CD4-positive, alpha-beta T cell (primary cell): ENCODE data around the gene SPTLC2. TPM values are rescaled to one million over a fixed set of nuclear protein-coding genes. Genes with fewer than 3 reads are reported as not detected.
"Not testable (repeated sequence)": the region's sequence is repeated elsewhere in the genome, so short reads cannot be mapped to it uniquely, and the experiment has no call there.

Experiments used
- ATAC-seq: fragments of 200-7000 bp; cut with Tn5 transposase; one replicate; pipeline ENCODE4 v1.10.0; 2022; ENCODE audit warnings: mild to moderate bottlenecking; ENCODE audit not compliant: poor library complexity
- CTCF ChIA-PET: fragments of 350-600 bp; sonication (Branson Sonifier 250); formaldehyde crosslinking; loops from one replicate; lab custom pipeline; 2021; ENCODE audit warnings: antibody characterized with exemption, inconsistent platforms; lab: Charles Lee
- POLR2A ChIA-PET: fragments of 350-600 bp; sonication (Branson Sonifier 250); formaldehyde crosslinking; loops from one replicate; lab custom pipeline; 2021; ENCODE audit warnings: antibody characterized with exemption, inconsistent platforms; lab: Charles Lee
- DNase-seq, 14 experiments: peaks; one replicate each; pipeline ENCODE4 v3.0.0-alpha.2; 2013 to 2020; ENCODE audit warnings: mixed read lengths in 2 of 14
- H3K27ac ChIP-seq, 2 donors: one replicate each; pipeline versions ENCODE4 v1.5.1 to v1.7.0; 2013; ENCODE audit warnings: low read length in 2 of 2, low read depth in 1 of 2, mild to moderate bottlenecking in 1 of 2
- H3K27me3 ChIP-seq, 2 experiments: 1 replicate in 1 of 2; 2 replicates in 1 of 2; pipeline versions ENCODE4 v1.6.1 to v1.7.0; 2013; ENCODE audit warnings: low read length in 2 of 2, control low read depth in 1 of 2, mild to moderate bottlenecking in 1 of 2, moderate library complexity in 1 of 2; ENCODE audit not compliant: insufficient read depth in 2 of 2, control insufficient read depth in 1 of 2
- H3K36me3 ChIP-seq: one replicate; pipeline ENCODE4 v1.6.1; 2013; ENCODE audit warnings: low read length, control low read depth; ENCODE audit not compliant: insufficient read depth
- H3K4me1 ChIP-seq: one replicate; pipeline ENCODE4 v1.6.1; 2013; ENCODE audit warnings: low read length, control low read depth; ENCODE audit not compliant: insufficient read depth
- H3K4me3 ChIP-seq: one replicate; pipeline ENCODE4 v1.5.1; 2013; ENCODE audit warnings: mild to moderate bottlenecking, low read length, moderate library complexity
- H3K9me3 ChIP-seq, 2 experiments: 1 replicate in 1 of 2; 2 replicates in 1 of 2; pipeline versions ENCODE4 v1.6.1 to v1.7.0; 2013; ENCODE audit warnings: low read length in 2 of 2, mild to moderate bottlenecking in 2 of 2, control low read depth in 1 of 2, moderate library complexity in 1 of 2; ENCODE audit not compliant: control insufficient read depth in 1 of 2, insufficient read depth in 1 of 2
- H3K27ac Mint-ChIP-seq: one replicate; pipeline ENCODE4 v1.8.0; 2020; ENCODE audit warnings: mixed read lengths
- H3K27me3 Mint-ChIP-seq: one replicate; pipeline ENCODE4 v1.8.0; 2021; ENCODE audit warnings: mixed read lengths
- H3K36me3 Mint-ChIP-seq: one replicate; pipeline ENCODE4 v1.8.0; 2021; ENCODE audit warnings: low read depth, mixed read lengths
- H3K4me1 Mint-ChIP-seq: one replicate; pipeline ENCODE4 v1.8.0; 2021; ENCODE audit warnings: low read depth, mixed read lengths
- H3K4me3 Mint-ChIP-seq: one replicate; pipeline ENCODE4 v1.8.0; 2020; ENCODE audit warnings: mild to moderate bottlenecking, mixed read lengths
- H3K9me3 Mint-ChIP-seq: one replicate; pipeline ENCODE4 v1.8.0; 2020; ENCODE audit warnings: mixed read lengths
- intact Hi-C, 2 experiments: fragments of 100-400 bp; cut with DNase I in 1 of 2; cut with micrococcal nuclease in 1 of 2; formaldehyde crosslinking; loops; one replicate each; pipeline versions ENCODE4 v1.15.1 to v1.9.0; 2023 to 2025; cut with DNase I, micrococcal nuclease
- total RNA-seq, 174 experiments: library from RNA in 2 of 174; stranded (reverse) in 2 of 174; gene quantifications; one replicate each; pipeline ENCODE4 v1.2.3 and lab custom pipeline; 2021 to 2026
- TF ChIP-seq, protein P1 (sequence below): fragments of 200-600 bp; IDR thresholded peaks from one replicate; pipeline ENCODE4 v1.8.0; 2022; ENCODE audit warnings: antibody characterized with exemption, mild to moderate bottlenecking

Gene SPTLC2
- total RNA-seq, 2 experiments from 2014 or later, result 13.0 to 14.5 TPM

DNA sequence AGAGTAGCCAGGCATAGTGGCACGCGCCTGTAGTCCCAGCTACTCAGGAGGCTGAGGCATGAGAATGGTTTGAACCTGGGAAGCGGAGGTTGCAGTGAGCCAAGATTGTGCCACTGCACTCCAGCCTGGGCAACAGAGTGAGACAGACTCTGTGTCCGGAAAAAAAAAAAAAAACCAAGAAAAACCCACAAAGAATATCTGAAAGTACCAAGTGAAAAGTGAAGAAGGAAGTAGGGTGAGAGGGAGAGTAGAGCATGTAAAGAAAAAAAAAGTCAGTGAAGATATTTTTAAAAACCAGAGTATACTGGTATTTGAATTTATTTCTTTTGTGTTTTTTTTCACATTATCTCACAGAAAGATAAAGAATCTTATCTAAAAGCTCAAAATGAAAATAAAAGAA is 74.5 kb downstream of the SPTLC2 start:
- Mint-ChIP-seq H3K36me3 (peaks cover 47% of the 10 kb centered on the region), H3K4me1 (peaks cover 6% of the 10 kb centered on the region), H3K27me3 (no peaks in the 10 kb centered on the region), H3K4me3 (no peak overlapping the region), H3K27ac (no peak overlapping the region), H3K9me3 (no peaks in the 10 kb centered on the region)
- no peaks in the 10 kb centered on the region for H3K4me1 ChIP-seq
- no peaks in the 10 kb centered on the region for H3K9me3 ChIP-seq
- TF ChIP-seq, protein P1, sequence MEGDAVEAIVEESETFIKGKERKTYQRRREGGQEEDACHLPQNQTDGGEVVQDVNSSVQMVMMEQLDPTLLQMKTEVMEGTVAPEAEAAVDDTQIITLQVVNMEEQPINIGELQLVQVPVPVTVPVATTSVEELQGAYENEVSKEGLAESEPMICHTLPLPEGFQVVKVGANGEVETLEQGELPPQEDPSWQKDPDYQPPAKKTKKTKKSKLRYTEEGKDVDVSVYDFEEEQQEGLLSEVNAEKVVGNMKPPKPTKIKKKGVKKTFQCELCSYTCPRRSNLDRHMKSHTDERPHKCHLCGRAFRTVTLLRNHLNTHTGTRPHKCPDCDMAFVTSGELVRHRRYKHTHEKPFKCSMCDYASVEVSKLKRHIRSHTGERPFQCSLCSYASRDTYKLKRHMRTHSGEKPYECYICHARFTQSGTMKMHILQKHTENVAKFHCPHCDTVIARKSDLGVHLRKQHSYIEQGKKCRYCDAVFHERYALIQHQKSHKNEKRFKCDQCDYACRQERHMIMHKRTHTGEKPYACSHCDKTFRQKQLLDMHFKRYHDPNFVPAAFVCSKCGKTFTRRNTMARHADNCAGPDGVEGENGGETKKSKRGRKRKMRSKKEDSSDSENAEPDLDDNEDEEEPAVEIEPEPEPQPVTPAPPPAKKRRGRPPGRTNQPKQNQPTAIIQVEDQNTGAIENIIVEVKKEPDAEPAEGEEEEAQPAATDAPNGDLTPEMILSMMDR, result no peak
- peaks cover 18% of the 10 kb centered on the region for H3K36me3 ChIP-seq
- ChIA-PET POLR2A (no interaction called here), CTCF (no interaction called here)
- intact Hi-C loops, result no loop called here
- no peak for ATAC-seq
- no peaks in the 10 kb centered on the region for H3K27me3 ChIP-seq
- H3K27ac ChIP-seq, result no peak overlapping the region
- no peak for DNase-seq
- no peak overlapping the region for H3K4me3 ChIP-seq

DNA sequence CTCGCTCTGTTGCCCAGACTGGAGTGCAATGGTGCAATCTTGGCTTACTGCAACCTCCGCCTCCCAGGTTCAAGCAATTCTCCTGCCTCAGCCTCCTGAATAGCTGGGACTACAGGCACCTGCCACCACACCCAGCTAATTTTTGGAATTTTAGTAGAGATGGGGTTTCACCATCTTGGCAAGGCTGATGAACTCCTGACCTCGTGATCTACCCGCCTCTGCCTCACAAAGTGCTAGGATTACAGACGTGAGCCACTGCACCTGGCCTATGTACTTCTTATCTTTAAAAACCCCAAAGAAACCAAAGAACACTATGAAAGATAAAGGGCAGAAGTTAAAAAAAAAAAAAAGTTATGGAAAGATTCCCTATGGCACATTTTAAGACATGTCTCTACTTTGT is 79.5 kb downstream of the SPTLC2 start:
- H3K4me1 ChIP-seq, H3K27me3 Mint-ChIP-seq, CTCF ChIA-PET, POLR2A ChIA-PET, intact Hi-C loops, H3K4me3 Mint-ChIP-seq, DNase-seq, H3K4me3 ChIP-seq, H3K27ac ChIP-seq, H3K4me1 Mint-ChIP-seq, H3K9me3 ChIP-seq, ATAC-seq, H3K27me3 ChIP-seq, H3K27ac Mint-ChIP-seq, H3K9me3 Mint-ChIP-seq: not testable (repeated sequence)
- peaks cover 19% of the 10 kb centered on the region for H3K36me3 ChIP-seq
- H3K36me3 Mint-ChIP-seq, result peaks cover 42% of the 10 kb centered on the region

DNA sequence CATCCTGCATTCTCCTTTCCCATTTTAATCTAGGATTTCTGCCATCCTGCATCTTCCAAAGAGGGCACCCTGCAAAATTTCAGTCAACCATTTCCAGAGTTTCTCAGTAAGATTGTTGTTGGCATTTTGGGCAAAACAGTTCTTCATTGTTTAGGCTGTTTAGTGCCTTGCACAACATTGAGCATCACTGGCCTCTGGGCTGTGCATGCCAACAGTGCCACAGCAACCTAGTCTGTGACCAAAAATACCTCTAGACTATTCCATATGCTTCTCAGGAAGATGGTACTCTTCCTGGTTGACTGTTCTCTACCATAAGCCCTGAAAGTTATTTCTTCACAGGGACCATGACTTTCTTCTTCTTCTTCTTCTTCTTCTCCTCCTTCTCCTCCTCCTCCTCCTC is 85.4 kb downstream of the SPTLC2 start:
- DNase-seq (no peak), ATAC-seq (no peak)
- no peaks in the 10 kb centered on the region for H3K9me3 Mint-ChIP-seq
- no peak overlapping the region for H3K27ac ChIP-seq
- H3K27ac Mint-ChIP-seq, result no peak overlapping the region
- no peaks in the 10 kb centered on the region for H3K4me1 ChIP-seq
- no peaks in the 10 kb centered on the region for H3K4me1 Mint-ChIP-seq
- ChIA-PET CTCF (no interaction called here), POLR2A (no interaction called here)
- no peak overlapping the region for H3K4me3 ChIP-seq
- H3K36me3 ChIP-seq, result peaks cover 16% of the 10 kb centered on the region
- no peaks in the 10 kb centered on the region for H3K27me3 ChIP-seq
- H3K4me3 Mint-ChIP-seq, result no peak overlapping the region
- intact Hi-C loops, result no loop called here
- no peaks in the 10 kb centered on the region for H3K9me3 ChIP-seq
- TF ChIP-seq, protein P1, result no peak
- no peaks in the 10 kb centered on the region for H3K27me3 Mint-ChIP-seq
- peaks cover 42% of the 10 kb centered on the region for H3K36me3 Mint-ChIP-seq

DNA sequence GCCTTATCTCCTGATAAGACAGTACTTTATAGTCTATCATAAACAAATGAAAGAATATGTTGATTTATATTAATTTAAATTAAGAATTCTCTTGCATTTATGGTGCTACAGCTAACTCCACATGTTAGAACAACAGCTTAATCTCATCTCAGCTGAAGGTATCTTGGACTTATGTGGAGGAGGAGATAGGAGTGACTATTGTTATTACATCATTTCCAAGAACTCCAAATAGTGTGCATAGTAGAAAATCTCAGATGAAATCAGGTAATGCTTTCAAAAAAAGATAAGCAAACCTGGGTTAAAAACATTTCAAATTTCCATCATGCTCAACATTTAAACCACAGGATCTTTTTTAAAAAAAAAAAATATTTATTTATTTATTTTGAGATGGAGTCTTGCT is 86.5 kb downstream of the SPTLC2 start:
- no peaks in the 10 kb centered on the region for H3K27me3 Mint-ChIP-seq
- H3K36me3 Mint-ChIP-seq, result peaks cover 35% of the 10 kb centered on the region
- no peaks in the 10 kb centered on the region for H3K4me1 Mint-ChIP-seq
- TF ChIP-seq, protein P1, result no peak
- CTCF ChIA-PET, result no interaction called here
- Histone ChIP-seq H3K36me3 (peaks cover 9% of the 10 kb centered on the region), H3K4me1 (no peaks in the 10 kb centered on the region), H3K9me3 (no peaks in the 10 kb centered on the region), H3K27me3 (no peaks in the 10 kb centered on the region), H3K4me3 (no peak overlapping the region), H3K27ac (no peak overlapping the region)
- no peak for DNase-seq
- no peak overlapping the region for H3K27ac Mint-ChIP-seq
- no peaks in the 10 kb centered on the region for H3K9me3 Mint-ChIP-seq
- intact Hi-C loops, result no loop called here
- no peak for ATAC-seq
- H3K4me3 Mint-ChIP-seq, result no peak overlapping the region
- POLR2A ChIA-PET, result no interaction called here
